A549 (cell line): Measurements from ENCODE around the gene NKAIN2. TPM values are rescaled to one million over a fixed set of nuclear protein-coding genes. Genes with fewer than 3 reads are reported as not detected.

Experiments used
- ATAC-seq, 2 experiments: fragments of 200-7000 bp in 1 of 2; fragments of >200 bp in 1 of 2; cut with Nextera tagmentation in 1 of 2; cut with Tn5 transposase in 1 of 2; 3 replicates each; pipeline versions ENCODE4 v1.8.0 to v1.9.1; 2018 to 2020; ENCODE audit warnings: mild to moderate bottlenecking in 1 of 2, moderate library complexity in 1 of 2
- CTCF ChIA-PET: fragments of 300-600 bp; sonication (Branson Sonifier 250); formaldehyde crosslinking; extraction: SDS; loops from one replicate; lab custom pipeline; 2021; ENCODE audit warnings: antibody characterized with exemption, inconsistent platforms; lab: Yijun Ruan, JAX
- POLR2A ChIA-PET: fragments of 350-600 bp; formaldehyde crosslinking; extraction: SDS; loops from one replicate; lab custom pipeline; 2021; ENCODE audit warnings: antibody characterized with exemption, inconsistent platforms; lab: Yijun Ruan, JAX
- DNase-seq, 2 experiments: peaks; one replicate each; pipeline versions ENCODE4 v3.0.0 to v3.0.0-alpha.2; 2011 to 2016; ENCODE audit warnings: low read depth in 1 of 2, low spot score in 1 of 2
- FAIRE-seq: peaks from 2 replicates; lab custom pipeline; 2011; peaks lifted over from hg19 to GRCh38; lab: Jason Lieb, UNC
- H3K27ac ChIP-seq, 2 experiments: fragments of >200 bp; sonication (Bioruptor Twin); formaldehyde crosslinking; 3 replicates each; pipeline ENCODE4 v1.5.1; 2016 to 2017
- H3K4me1 ChIP-seq: fragments of >200 bp; sonication (Bioruptor Twin); formaldehyde crosslinking; 3 replicates; pipeline ENCODE4 v1.6.1; 2016
- H3K4me2 ChIP-seq: fragments of >200 bp; sonication (Bioruptor Twin); formaldehyde crosslinking; 3 replicates; pipeline ENCODE4 v1.6.1; 2016
- H3K4me3 ChIP-seq: fragments of >200 bp; sonication (Bioruptor Twin); formaldehyde crosslinking; 3 replicates; pipeline ENCODE4 v1.5.1; 2016
- H3K9me3 ChIP-seq: fragments of >200 bp; sonication (Bioruptor Twin); formaldehyde crosslinking; 3 replicates; pipeline ENCODE4 v1.6.1; 2016
- BHLHE40 ChIP-seq: IDR thresholded peaks from 2 replicates; pipeline ENCODE4 v1.6.1; 2012; ENCODE audit warnings: low read depth, low read length, inconsistent platforms
- CBX2 ChIP-seq: fragments of 200-600 bp; sonication (generic); IDR thresholded peaks from 2 replicates; pipeline ENCODE4 v1.6.1; 2016; ENCODE audit warnings: low read depth, mild to moderate bottlenecking, borderline replicate concordance
- CBX8 ChIP-seq: fragments of 200-600 bp; sonication (generic); IDR thresholded peaks from 2 replicates; pipeline ENCODE4 v1.6.1; 2016
- CEBPB ChIP-seq, 2 experiments: fragments of >200 bp in 1 of 2; sonication (Bioruptor Twin) in 1 of 2; formaldehyde crosslinking in 1 of 2; IDR thresholded peaks; 2 replicates each; pipeline ENCODE4 v1.6.1; 2012 to 2016
- CTCF ChIP-seq: fragments of >200 bp; sonication (Bioruptor Twin); formaldehyde crosslinking; IDR thresholded peaks from 3 replicates; pipeline ENCODE4 v1.5.1; 2016
- EP300 ChIP-seq, 2 experiments: fragments of >200 bp; sonication (Bioruptor Twin); formaldehyde crosslinking; IDR thresholded peaks; 2 replicates in 1 of 2; 3 replicates in 1 of 2; pipeline ENCODE4 v1.6.1; 2016 to 2017
- ESRRA ChIP-seq: fragments of 150-350 bp; IDR thresholded peaks from 2 replicates; pipeline ENCODE4 v1.6.1; 2014; ENCODE audit warnings: mild to moderate bottlenecking, low read length, borderline replicate concordance
- FOSL2 ChIP-seq, 2 experiments: fragments of 450-650 bp in 1 of 2; fragments of >200 bp in 1 of 2; sonication (Bioruptor Twin) in 1 of 2; formaldehyde crosslinking; IDR thresholded peaks; 2 replicates each; pipeline versions ENCODE4 v1.5.0 to v1.6.1; 2016 to 2020; ENCODE audit warnings: mild to moderate bottlenecking in 1 of 2, moderate library complexity in 1 of 2
- FOXS1 ChIP-seq: fragments of 250-450 bp; sonication (Bioruptor Pico); IDR thresholded peaks from 2 replicates; pipeline ENCODE4 v1.5.0; 2020; ENCODE audit warnings: mild to moderate bottlenecking, moderate library complexity
- GATA3 ChIP-seq: IDR thresholded peaks from 2 replicates; pipeline ENCODE4 v1.6.1; 2012; ENCODE audit warnings: borderline replicate concordance
- HDAC2 ChIP-seq: fragments of 200-600 bp; sonication (generic); IDR thresholded peaks from 2 replicates; pipeline ENCODE4 v1.6.1; 2016
- HEYL ChIP-seq: fragments of 250-450 bp; sonication (Bioruptor Pico); IDR thresholded peaks from 2 replicates; pipeline ENCODE4 v1.8.0; 2021; ENCODE audit warnings: mild to moderate bottlenecking, moderate library complexity
- HOXA7 ChIP-seq: fragments of 250-450 bp; sonication (Bioruptor Pico); IDR thresholded peaks from 2 replicates; pipeline ENCODE4 v1.5.0; 2020; ENCODE audit warnings: mild to moderate bottlenecking, moderate library complexity
- HOXB13 ChIP-seq: fragments of 250-450 bp; sonication (Bioruptor Pico); IDR thresholded peaks from 2 replicates; pipeline ENCODE4 v1.5.0; 2020; ENCODE audit warnings: low read depth, mild to moderate bottlenecking, moderate library complexity
- HOXB5 ChIP-seq: fragments of 250-450 bp; sonication (Bioruptor Pico); IDR thresholded peaks from 2 replicates; pipeline ENCODE4 v1.5.0; 2020; ENCODE audit warnings: mild to moderate bottlenecking, moderate library complexity
- JUN ChIP-seq, 2 experiments: fragments of >200 bp; sonication (Bioruptor Twin); formaldehyde crosslinking; IDR thresholded peaks; 2 replicates in 1 of 2; 3 replicates in 1 of 2; pipeline ENCODE4 v1.6.1; 2016 to 2017
- JUNB ChIP-seq: fragments of >200 bp; sonication (Bioruptor Twin); formaldehyde crosslinking; IDR thresholded peaks from 2 replicates; pipeline ENCODE4 v1.6.1; 2016
- KDM5A ChIP-seq: fragments of 200-600 bp; sonication (generic); IDR thresholded peaks from 2 replicates; pipeline ENCODE4 v1.6.1; 2016; ENCODE audit warnings: antibody characterized with exemption, mild to moderate bottlenecking
- MAX ChIP-seq: IDR thresholded peaks from 2 replicates; pipeline ENCODE4 v1.6.1; 2012
- MYC ChIP-seq: IDR thresholded peaks from 2 replicates; pipeline ENCODE4 v1.6.1; 2012; ENCODE audit warnings: mild to moderate bottlenecking, inconsistent platforms, low read length, improper control_type of control experiment, borderline replicate concordance
- NFE2L2 ChIP-seq: fragments of 150-350 bp; conservative IDR thresholded peaks from 2 replicates; pipeline ENCODE4 v1.6.1; 2014; ENCODE audit warnings: low read length
- NPAS2 ChIP-seq: fragments of 250-450 bp; sonication (Bioruptor Pico); IDR thresholded peaks from 2 replicates; pipeline ENCODE4 v1.8.0; 2022; ENCODE audit warnings: mild to moderate bottlenecking, moderate library complexity, borderline replicate concordance
- NR3C1 ChIP-seq: fragments of >200 bp; sonication (Bioruptor Twin); formaldehyde crosslinking; IDR thresholded peaks from 3 replicates; pipeline ENCODE4 v1.6.1; 2017
- PHF8 ChIP-seq: fragments of 200-600 bp; sonication (generic); IDR thresholded peaks from 2 replicates; pipeline ENCODE4 v1.6.1; 2016; ENCODE audit warnings: low read depth, mild to moderate bottlenecking, antibody characterized with exemption, moderate library complexity, borderline replicate concordance
- POLR2A ChIP-seq: IDR thresholded peaks from 2 replicates; pipeline ENCODE4 v1.6.1; 2012; ENCODE audit warnings: mild to moderate bottlenecking, low read length
- RARB ChIP-seq: fragments of 250-450 bp; sonication (Bioruptor Pico); IDR thresholded peaks from 2 replicates; pipeline ENCODE4 v1.8.0; 2021; ENCODE audit warnings: mild to moderate bottlenecking, moderate library complexity
- RCOR1 ChIP-seq: fragments of 150-350 bp; IDR thresholded peaks from 2 replicates; pipeline ENCODE4 v1.6.1; 2014; ENCODE audit warnings: antibody characterized with exemption, low read length, low read depth
- RNF2 ChIP-seq: fragments of 200-600 bp; sonication (generic); IDR thresholded peaks from 2 replicates; pipeline ENCODE4 v1.6.1; 2016; ENCODE audit warnings: low read depth, mild to moderate bottlenecking, antibody characterized with exemption, moderate library complexity, borderline replicate concordance
- SREBF2 ChIP-seq: fragments of 450-650 bp; IDR thresholded peaks from 2 replicates; pipeline ENCODE4 v1.6.1; 2014; ENCODE audit warnings: mild to moderate bottlenecking, moderate library complexity
- TFCP2L1 ChIP-seq: fragments of 250-450 bp; sonication (Bioruptor Pico); IDR thresholded peaks from 2 replicates; pipeline ENCODE4 v1.5.0; 2021; ENCODE audit warnings: mild to moderate bottlenecking
- ZC3H11A ChIP-seq: fragments of 450-650 bp; IDR thresholded peaks from 2 replicates; pipeline ENCODE4 v1.6.1; 2014; ENCODE audit warnings: antibody characterized with exemption, mild to moderate bottlenecking
- WGBS: methylation state at CpG from one replicate; pipeline ENCODE4 v1.1.6; 2017; ENCODE audit errors: missing lambda C conversion rate; 5-methylcytosine and 5-hydroxymethylcytosine counted together
- polyA plus RNA-seq, 4 experiments: library from polyadenylated mRNA; depleted of rRNA in 3 of 4; stranded (reverse); fragments of >200 nt; fragmentation: RNase III in 1 of 4; extraction: RNeasy Plus Mini Kit Qiagen cat#74134 plus additional on column Dnase treatment in 1 of 4; gene quantifications; 2 replicates in 3 of 4; 3 replicates in 1 of 4; pipeline ENCODE4 v1.2.3, GENCODE V29; 2011 to 2017
- TF ChIP-seq, protein P1 (sequence below): IDR thresholded peaks from 2 replicates; pipeline ENCODE4 v1.6.1; 2012; ENCODE audit warnings: low read depth, borderline replicate concordance
- TF ChIP-seq, protein P2 (sequence below): IDR thresholded peaks from 2 replicates; pipeline ENCODE4 v1.6.1; 2012
- TF ChIP-seq, protein P3 (sequence below): fragments of 450-650 bp; IDR thresholded peaks from 2 replicates; pipeline ENCODE4 v1.6.1; 2014; ENCODE audit warnings: antibody characterized with exemption

NKAIN2 gene
- polyA plus RNA-seq, 2 of the 4 experiments (the other 2 are of a cell fraction), result not detected

GRCh38 chr6:124066946-124067552, 263.4 kb downstream of the NKAIN2 start:
- FAIRE-seq, result no peak
- POLR2A ChIA-PET, result no interaction called here
- 15% methylated on average over 6 of the region's 6 CpGs for WGBS
- Histone ChIP-seq H3K4me3 (no peak overlapping the region), H3K4me1 (no peaks in the 10 kb centered on the region), H3K27ac (no peak overlapping the region), H3K4me2 (no peak overlapping the region), H3K9me3 (no peaks in the 10 kb centered on the region)
- no peak for TF ChIP-seq HOXA7 (CRISPR knock-in tag)
- TF ChIP-seq, protein P1, sequence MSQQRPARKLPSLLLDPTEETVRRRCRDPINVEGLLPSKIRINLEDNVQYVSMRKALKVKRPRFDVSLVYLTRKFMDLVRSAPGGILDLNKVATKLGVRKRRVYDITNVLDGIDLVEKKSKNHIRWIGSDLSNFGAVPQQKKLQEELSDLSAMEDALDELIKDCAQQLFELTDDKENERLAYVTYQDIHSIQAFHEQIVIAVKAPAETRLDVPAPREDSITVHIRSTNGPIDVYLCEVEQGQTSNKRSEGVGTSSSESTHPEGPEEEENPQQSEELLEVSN, result no peak
- TF ChIP-seq KDM5A, result no peak
- TF ChIP-seq, protein P2, sequence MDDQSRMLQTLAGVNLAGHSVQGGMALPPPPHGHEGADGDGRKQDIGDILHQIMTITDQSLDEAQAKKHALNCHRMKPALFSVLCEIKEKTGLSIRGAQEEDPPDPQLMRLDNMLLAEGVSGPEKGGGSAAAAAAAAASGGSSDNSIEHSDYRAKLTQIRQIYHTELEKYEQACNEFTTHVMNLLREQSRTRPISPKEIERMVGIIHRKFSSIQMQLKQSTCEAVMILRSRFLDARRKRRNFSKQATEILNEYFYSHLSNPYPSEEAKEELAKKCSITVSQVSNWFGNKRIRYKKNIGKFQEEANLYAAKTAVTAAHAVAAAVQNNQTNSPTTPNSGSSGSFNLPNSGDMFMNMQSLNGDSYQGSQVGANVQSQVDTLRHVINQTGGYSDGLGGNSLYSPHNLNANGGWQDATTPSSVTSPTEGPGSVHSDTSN, result no peak
- no peak for TF ChIP-seq FOSL2 (IDR thresholded peaks at IDR 0.05)
- no peak for TF ChIP-seq FOSL2 (CRISPR knock-in tag; IDR thresholded peaks at IDR 0.05)
- TF ChIP-seq BHLHE40, result no peak
- TF ChIP-seq CTCF, result no peak
- no peak for TF ChIP-seq JUN (IDR thresholded peaks at IDR 0.05)
- no peak for TF ChIP-seq CBX8
- no peak for TF ChIP-seq GATA3
- TF ChIP-seq RCOR1, result no peak
- no peak for TF ChIP-seq RARB
- TF ChIP-seq HDAC2, result no peak
- TF ChIP-seq ESRRA, result no peak
- no peak for TF ChIP-seq HEYL
- TF ChIP-seq HOXB5 (CRISPR knock-in tag), result no peak
- TF ChIP-seq NR3C1, result no peak
- no peak for DNase-seq
- CTCF ChIA-PET, result no interaction called here
- ATAC-seq, result no peak

- CTCF ChIA-PET, result no interaction called here
- H3K27ac ChIP-seq, result no peak overlapping the region
- 16% methylated on average over 5 of the region's 5 CpGs for WGBS
- DNase-seq (no peak), FAIRE-seq (no peak), ATAC-seq (no peak)
- H3K4me2 ChIP-seq, result no peak overlapping the region
- no peaks in the 10 kb centered on the region for H3K4me1 ChIP-seq
- no peaks in the 10 kb centered on the region for H3K9me3 ChIP-seq
- no peak for TF ChIP-seq TFCP2L1 (CRISPR knock-in tag)
- TF ChIP-seq PHF8, result no peak
- no peak for TF ChIP-seq SREBF2
- no peak for TF ChIP-seq CEBPB (IDR thresholded peaks at IDR 0.05)
- no peak for TF ChIP-seq MYC
- TF ChIP-seq HOXB13 (CRISPR knock-in tag), result no peak
- no peak for TF ChIP-seq FOXS1 (CRISPR knock-in tag)
- no peak for TF ChIP-seq HOXA7 (CRISPR knock-in tag)
- TF ChIP-seq NPAS2 (CRISPR knock-in tag), result no peak
- TF ChIP-seq, protein P3, sequence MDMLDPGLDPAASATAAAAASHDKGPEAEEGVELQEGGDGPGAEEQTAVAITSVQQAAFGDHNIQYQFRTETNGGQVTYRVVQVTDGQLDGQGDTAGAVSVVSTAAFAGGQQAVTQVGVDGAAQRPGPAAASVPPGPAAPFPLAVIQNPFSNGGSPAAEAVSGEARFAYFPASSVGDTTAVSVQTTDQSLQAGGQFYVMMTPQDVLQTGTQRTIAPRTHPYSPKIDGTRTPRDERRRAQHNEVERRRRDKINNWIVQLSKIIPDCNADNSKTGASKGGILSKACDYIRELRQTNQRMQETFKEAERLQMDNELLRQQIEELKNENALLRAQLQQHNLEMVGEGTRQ, result no peak
- TF ChIP-seq POLR2A, result no peak
- no peak for TF ChIP-seq EP300 (IDR thresholded peaks at IDR 0.05)
- TF ChIP-seq NFE2L2, result no peak
- TF ChIP-seq ZC3H11A, result no peak
- no peak for TF ChIP-seq HEYL
- no peak for TF ChIP-seq MAX
- TF ChIP-seq JUNB, result no peak
- TF ChIP-seq CBX8, result no peak
- no peak for TF ChIP-seq RNF2
- TF ChIP-seq CBX2, result no peak
- POLR2A ChIA-PET, result no interaction called here
- H3K4me3 ChIP-seq, result no peak overlapping the region
Observed at GRCh38 chr6:124069230-124069950, 265.7 kb downstream of the NKAIN2 start.
